AG04450 (cell line): ENCODE data around the gene RNPEPL1. TPM values are rescaled to one million over a fixed set of nuclear protein-coding genes. Genes with fewer than 3 reads are reported as not detected.

Experiments used
- CTCF ChIA-PET: fragments of 300-600, 350-600 bp; formaldehyde crosslinking; extraction: SDS; loops from one replicate; lab custom pipeline; 2022; ENCODE audit warnings: antibody characterized with exemption, inconsistent platforms; lab: Charles Lee
- POLR2A ChIA-PET: fragments of 350-600 bp; formaldehyde crosslinking; extraction: SDS; loops from one replicate; lab custom pipeline; 2021; ENCODE audit warnings: antibody characterized with exemption, inconsistent platforms; lab: Yijun Ruan, JAX
- DNase-seq: peaks from one replicate; pipeline ENCODE4 v3.0.0-alpha.2; 2011; ENCODE audit warnings: low read depth, low spot score
- H3K27ac ChIP-seq: one replicate; pipeline ENCODE4 v1.5.1; 2012; ENCODE audit warnings: low read depth, low read length, control low read depth
- H3K27me3 ChIP-seq: one replicate; pipeline ENCODE4 v1.6.0; 2012; ENCODE audit warnings: low read length; ENCODE audit not compliant: control insufficient read depth, insufficient read depth
- H3K4me3 ChIP-seq: 2 replicates; pipeline ENCODE4 v1.5.1; 2011; ENCODE audit warnings: mild to moderate bottlenecking, low read depth, low read length, control low read depth
- H3K9me3 ChIP-seq: 2 replicates; pipeline ENCODE4 v1.5.1; 2012; ENCODE audit warnings: low read length; ENCODE audit not compliant: control insufficient read depth, insufficient read depth
- polyA plus RNA-seq: library from polyadenylated mRNA; depleted of rRNA; stranded (reverse); fragments of >200 nt; gene quantifications from 2 replicates; pipeline ENCODE4 v1.2.3, GENCODE V29; 2011
- TF ChIP-seq, protein P1 (sequence below): IDR thresholded peaks from 2 replicates; pipeline ENCODE4 v1.5.1; 2011; ENCODE audit warnings: low read depth, low read length, control low read depth, inconsistent platforms

RNPEPL1 gene
- polyA plus RNA-seq, 1 experiment = 7.2 TPM

DNA sequence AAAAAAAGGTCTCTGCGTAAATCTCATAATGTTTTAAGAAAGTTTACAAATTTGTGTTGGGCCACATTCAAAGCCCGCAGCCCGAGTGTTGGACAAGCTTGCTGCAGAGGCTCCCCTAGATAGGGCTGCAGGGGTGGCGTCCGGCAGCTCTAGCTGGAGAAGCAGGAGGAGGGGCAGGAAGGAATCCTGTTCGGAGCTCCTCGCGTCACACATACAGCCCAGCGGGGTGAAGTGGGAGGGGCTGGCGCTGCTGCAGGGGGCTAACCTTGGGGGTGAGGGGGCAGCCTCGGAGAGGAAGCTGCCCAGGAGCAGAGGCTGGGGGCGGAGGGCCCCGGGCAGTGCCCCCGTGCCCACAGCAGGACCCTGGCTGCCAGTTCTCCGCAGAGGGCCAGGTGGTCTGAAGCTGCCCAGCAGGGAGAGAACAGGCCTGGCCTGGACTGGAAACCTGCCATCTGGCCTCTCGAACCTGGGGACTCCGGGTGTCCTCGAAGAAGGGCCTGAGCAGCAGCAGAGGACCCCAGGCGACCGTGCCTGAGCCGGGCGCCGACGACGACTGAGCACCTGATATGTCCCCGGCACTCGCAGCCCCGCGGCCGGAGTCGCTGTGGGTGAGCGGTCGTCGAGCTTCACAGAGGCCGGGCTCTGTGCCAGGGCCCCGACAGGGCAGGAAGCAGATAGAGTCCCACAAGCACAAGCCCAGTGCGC lies 54.4 kb downstream of the RNPEPL1 start:
- TF ChIP-seq, protein P1, sequence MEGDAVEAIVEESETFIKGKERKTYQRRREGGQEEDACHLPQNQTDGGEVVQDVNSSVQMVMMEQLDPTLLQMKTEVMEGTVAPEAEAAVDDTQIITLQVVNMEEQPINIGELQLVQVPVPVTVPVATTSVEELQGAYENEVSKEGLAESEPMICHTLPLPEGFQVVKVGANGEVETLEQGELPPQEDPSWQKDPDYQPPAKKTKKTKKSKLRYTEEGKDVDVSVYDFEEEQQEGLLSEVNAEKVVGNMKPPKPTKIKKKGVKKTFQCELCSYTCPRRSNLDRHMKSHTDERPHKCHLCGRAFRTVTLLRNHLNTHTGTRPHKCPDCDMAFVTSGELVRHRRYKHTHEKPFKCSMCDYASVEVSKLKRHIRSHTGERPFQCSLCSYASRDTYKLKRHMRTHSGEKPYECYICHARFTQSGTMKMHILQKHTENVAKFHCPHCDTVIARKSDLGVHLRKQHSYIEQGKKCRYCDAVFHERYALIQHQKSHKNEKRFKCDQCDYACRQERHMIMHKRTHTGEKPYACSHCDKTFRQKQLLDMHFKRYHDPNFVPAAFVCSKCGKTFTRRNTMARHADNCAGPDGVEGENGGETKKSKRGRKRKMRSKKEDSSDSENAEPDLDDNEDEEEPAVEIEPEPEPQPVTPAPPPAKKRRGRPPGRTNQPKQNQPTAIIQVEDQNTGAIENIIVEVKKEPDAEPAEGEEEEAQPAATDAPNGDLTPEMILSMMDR = no peak
- no peak overlapping the region for H3K4me3 ChIP-seq
- POLR2A ChIA-PET = no interaction called here
- peaks cover 2% of the 10 kb centered on the region for H3K27me3 ChIP-seq
- CTCF ChIA-PET = no interaction called here
- H3K9me3 ChIP-seq = no peaks in the 10 kb centered on the region; the same call in 1 of the 2 replicates
- no peak for DNase-seq
- no peak overlapping the region for H3K27ac ChIP-seq

DNA sequence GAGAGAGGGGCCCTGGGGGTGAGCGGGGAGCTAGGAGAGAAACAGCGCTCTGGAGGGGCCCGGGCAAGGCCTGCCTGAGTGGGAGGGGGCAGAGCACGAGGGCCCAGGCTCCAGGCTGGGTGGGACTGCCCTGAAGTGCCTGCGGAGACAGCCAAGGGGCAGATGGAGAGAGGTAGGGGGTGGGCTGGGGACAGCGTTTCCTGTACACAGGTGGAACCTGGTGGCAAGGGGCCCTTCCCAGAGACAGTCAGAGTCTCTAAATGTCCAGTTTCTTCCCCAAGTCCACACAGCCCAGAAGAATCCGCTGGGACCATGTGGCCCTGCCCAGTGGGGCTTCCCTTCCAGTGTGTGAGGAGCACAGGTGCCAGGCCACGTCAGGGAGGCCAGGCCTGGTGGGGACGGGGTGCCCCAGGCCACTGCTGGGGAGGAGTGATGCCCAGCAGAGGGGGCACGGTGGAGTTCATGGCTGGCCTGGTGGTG lies 55.3 kb downstream of the RNPEPL1 start:
- H3K9me3 ChIP-seq = no peaks in the 10 kb centered on the region; the same call in 1 of the 2 replicates
- TF ChIP-seq, protein P1 = no peak
- no peak overlapping the region for H3K4me3 ChIP-seq
- peaks cover 8% of the 10 kb centered on the region for H3K27me3 ChIP-seq
- no peak overlapping the region for H3K27ac ChIP-seq
- POLR2A ChIA-PET = no interaction called here
- no peak for DNase-seq
- CTCF ChIA-PET = no interaction called here

DNA sequence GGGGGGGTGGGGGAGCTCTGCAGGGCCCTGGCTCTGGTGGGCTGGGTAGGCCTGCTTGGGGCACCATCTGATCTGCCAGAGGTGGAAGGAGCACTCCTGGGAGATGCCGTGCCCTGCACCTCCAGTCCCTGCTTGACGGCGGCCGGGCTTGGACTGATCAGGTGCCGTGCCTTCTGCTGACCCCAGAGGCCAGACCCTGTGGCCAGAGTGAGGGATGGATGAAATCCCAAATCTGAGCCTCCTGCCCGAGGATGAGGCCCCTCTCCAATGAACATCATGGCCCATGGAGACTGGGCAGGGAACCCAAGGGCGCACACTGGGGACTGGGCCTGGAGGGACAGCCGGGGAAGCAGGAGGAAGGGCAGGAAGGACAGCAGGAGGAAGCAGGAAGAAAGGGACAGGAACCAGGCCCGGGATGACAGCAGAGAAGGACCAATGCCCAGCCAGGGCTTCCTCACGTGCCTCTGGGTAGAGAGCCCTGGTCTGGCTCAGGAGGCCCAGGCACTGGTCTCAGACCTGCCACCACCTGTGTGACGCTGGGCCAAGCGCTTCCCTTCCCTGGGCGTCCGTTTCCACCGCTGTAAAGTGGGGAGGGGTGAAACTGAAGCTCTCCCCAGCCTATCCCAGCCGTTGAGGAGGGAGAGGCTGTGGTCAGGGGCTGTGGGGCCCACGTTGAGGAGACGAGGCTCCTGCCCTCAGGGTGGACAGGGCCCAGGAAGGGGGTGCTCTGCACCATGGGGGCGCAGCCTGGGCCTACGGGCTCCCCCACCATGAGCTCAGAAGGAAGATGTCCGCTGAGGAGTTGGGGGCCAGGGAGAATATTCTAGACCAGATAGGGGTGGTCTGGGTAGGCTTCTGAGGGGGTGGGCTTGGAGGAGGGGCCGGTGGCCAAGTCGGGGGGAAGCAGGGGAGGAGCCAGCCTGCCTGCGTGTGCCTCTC lies 56.0 kb downstream of the RNPEPL1 start:
- H3K4me3 ChIP-seq = no peak overlapping the region
- H3K27ac ChIP-seq = no peak overlapping the region
- H3K27me3 ChIP-seq = peaks cover 14% of the 10 kb centered on the region
- no peak for DNase-seq
- H3K9me3 ChIP-seq = no peaks in the 10 kb centered on the region; the same call in 1 of the 2 replicates
- TF ChIP-seq, protein P1 = no peak
- POLR2A ChIA-PET = no interaction called here
- CTCF ChIA-PET = no interaction called here

DNA sequence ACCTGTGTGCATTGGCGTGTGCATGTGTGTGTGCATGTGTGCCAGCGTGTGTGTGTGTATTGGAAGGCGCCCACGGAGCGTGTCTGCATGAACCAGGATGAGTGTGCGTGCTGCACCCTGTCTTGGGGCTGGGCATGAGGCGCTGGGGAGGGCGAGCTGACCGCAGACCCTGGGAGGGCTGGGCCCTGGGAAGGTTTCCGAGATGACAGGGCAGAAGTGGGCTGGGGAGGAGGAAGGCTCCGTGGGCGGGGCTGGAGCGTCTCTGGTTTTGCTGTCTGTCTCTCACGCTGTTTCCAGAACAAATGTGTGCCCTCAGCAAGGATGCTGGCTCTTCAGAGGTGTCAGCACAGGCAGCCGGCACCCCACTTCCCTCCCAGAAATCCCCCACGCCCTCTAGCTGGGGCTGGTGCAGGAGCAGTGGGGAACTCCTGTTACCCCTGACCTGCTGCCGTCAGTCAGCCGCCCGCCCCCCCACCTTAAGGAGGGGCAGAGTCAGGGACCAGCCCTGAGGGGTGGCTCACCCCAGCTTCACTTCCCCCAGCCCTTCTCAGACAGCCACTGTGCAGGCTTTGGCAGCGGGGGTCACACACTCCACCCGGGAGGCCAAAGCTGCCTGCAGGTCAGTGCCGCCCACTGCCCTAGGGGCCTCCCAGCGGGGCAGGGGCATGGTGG lies 56.8 kb downstream of the RNPEPL1 start, which contains the start of gene GPR35:
Gene GPR35, plus strand, starts transcription at position 531 of the 672 bp plus-strand sequence. CDS start 4,473 bp downstream, outside the sequence.
- Histone ChIP-seq H3K27ac (no peak within 1 kb of the TSS), H3K27me3 (peaks cover 12% of the 10 kb centered on the region), H3K9me3 (no peaks in the 10 kb centered on the region; the same call in 1 of the 2 replicates), H3K4me3 (no peak within 1 kb of the TSS)
- CTCF ChIA-PET = no interaction called here
- no peak for DNase-seq
- TF ChIP-seq, protein P1 = no peak
- POLR2A ChIA-PET = no interaction called here
